Measurements from ENCODE around the gene LAMA2. TPM values are rescaled to one million over a fixed set of nuclear protein-coding genes. Genes with fewer than 3 reads are reported as not detected.

Gene LAMA2
- total and polyA plus RNA-seq, 2 of the 8 experiments (the other 6 are each of a cell fraction or from before 2014, with no cell fraction given) = 1.3 to 3.8 TPM

DNA sequence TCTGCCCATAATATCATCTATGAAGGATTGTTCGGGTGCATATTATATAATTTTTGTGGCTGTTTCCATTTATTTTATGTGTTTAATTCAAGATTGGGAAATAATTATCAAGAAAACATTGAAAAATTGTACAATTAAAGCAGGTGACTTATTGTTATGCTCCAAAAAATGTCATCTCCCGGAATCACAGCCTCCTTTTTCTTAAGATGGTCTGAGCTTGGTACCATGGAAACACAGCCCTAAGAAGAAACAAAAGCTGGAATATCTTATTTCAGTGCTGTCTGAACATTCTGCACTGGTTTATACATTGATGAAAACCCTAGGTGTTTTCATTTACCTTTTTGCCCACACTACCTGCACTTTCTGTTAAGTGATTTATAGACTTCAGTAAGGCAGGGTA, 459.9 kb downstream of the LAMA2 start (continued):
- TF ChIP-seq, protein P1, sequence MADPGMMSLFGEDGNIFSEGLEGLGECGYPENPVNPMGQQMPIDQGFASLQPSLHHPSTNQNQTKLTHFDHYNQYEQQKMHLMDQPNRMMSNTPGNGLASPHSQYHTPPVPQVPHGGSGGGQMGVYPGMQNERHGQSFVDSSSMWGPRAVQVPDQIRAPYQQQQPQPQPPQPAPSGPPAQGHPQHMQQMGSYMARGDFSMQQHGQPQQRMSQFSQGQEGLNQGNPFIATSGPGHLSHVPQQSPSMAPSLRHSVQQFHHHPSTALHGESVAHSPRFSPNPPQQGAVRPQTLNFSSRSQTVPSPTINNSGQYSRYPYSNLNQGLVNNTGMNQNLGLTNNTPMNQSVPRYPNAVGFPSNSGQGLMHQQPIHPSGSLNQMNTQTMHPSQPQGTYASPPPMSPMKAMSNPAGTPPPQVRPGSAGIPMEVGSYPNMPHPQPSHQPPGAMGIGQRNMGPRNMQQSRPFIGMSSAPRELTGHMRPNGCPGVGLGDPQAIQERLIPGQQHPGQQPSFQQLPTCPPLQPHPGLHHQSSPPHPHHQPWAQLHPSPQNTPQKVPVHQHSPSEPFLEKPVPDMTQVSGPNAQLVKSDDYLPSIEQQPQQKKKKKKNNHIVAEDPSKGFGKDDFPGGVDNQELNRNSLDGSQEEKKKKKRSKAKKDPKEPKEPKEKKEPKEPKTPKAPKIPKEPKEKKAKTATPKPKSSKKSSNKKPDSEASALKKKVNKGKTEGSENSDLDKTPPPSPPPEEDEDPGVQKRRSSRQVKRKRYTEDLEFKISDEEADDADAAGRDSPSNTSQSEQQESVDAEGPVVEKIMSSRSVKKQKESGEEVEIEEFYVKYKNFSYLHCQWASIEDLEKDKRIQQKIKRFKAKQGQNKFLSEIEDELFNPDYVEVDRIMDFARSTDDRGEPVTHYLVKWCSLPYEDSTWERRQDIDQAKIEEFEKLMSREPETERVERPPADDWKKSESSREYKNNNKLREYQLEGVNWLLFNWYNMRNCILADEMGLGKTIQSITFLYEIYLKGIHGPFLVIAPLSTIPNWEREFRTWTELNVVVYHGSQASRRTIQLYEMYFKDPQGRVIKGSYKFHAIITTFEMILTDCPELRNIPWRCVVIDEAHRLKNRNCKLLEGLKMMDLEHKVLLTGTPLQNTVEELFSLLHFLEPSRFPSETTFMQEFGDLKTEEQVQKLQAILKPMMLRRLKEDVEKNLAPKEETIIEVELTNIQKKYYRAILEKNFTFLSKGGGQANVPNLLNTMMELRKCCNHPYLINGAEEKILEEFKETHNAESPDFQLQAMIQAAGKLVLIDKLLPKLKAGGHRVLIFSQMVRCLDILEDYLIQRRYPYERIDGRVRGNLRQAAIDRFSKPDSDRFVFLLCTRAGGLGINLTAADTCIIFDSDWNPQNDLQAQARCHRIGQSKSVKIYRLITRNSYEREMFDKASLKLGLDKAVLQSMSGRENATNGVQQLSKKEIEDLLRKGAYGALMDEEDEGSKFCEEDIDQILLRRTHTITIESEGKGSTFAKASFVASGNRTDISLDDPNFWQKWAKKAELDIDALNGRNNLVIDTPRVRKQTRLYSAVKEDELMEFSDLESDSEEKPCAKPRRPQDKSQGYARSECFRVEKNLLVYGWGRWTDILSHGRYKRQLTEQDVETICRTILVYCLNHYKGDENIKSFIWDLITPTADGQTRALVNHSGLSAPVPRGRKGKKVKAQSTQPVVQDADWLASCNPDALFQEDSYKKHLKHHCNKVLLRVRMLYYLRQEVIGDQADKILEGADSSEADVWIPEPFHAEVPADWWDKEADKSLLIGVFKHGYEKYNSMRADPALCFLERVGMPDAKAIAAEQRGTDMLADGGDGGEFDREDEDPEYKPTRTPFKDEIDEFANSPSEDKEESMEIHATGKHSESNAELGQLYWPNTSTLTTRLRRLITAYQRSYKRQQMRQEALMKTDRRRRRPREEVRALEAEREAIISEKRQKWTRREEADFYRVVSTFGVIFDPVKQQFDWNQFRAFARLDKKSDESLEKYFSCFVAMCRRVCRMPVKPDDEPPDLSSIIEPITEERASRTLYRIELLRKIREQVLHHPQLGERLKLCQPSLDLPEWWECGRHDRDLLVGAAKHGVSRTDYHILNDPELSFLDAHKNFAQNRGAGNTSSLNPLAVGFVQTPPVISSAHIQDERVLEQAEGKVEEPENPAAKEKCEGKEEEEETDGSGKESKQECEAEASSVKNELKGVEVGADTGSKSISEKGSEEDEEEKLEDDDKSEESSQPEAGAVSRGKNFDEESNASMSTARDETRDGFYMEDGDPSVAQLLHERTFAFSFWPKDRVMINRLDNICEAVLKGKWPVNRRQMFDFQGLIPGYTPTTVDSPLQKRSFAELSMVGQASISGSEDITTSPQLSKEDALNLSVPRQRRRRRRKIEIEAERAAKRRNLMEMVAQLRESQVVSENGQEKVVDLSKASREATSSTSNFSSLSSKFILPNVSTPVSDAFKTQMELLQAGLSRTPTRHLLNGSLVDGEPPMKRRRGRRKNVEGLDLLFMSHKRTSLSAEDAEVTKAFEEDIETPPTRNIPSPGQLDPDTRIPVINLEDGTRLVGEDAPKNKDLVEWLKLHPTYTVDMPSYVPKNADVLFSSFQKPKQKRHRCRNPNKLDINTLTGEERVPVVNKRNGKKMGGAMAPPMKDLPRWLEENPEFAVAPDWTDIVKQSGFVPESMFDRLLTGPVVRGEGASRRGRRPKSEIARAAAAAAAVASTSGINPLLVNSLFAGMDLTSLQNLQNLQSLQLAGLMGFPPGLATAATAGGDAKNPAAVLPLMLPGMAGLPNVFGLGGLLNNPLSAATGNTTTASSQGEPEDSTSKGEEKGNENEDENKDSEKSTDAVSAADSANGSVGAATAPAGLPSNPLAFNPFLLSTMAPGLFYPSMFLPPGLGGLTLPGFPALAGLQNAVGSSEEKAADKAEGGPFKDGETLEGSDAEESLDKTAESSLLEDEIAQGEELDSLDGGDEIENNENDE (IDR thresholded peaks at IDR 0.05; ENCODE audit: insufficient replicate concordance, low read length) = no peak
- TF ChIP-seq TCF12 (IDR thresholded peaks at IDR 0.05; ENCODE audit: low read depth, low read length) = no peak
- no peak for TF ChIP-seq SRF (IDR thresholded peaks at IDR 0.05; ENCODE audit: low read depth, low read length)
- TF ChIP-seq POU5F1 (IDR thresholded peaks at IDR 0.05; ENCODE audit: low read depth, low read length) = no peak
- TF ChIP-seq, protein P2, sequence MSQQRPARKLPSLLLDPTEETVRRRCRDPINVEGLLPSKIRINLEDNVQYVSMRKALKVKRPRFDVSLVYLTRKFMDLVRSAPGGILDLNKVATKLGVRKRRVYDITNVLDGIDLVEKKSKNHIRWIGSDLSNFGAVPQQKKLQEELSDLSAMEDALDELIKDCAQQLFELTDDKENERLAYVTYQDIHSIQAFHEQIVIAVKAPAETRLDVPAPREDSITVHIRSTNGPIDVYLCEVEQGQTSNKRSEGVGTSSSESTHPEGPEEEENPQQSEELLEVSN (IDR thresholded peaks at IDR 0.05) = no peak
- TF ChIP-seq KDM1A (IDR thresholded peaks at IDR 0.05; ENCODE audit: borderline replicate concordance, low read length) = no peak
- no peak for TF ChIP-seq JUN (IDR thresholded peaks at IDR 0.05; ENCODE audit: low read depth, low read length)
- TF ChIP-seq PHF8 (conservative IDR thresholded peaks at IDR 0.05; ENCODE audit: low read depth, low read length) = no peak
- no peak for TF ChIP-seq BCL11A (IDR thresholded peaks at IDR 0.05; ENCODE audit: low read depth in 2 of 2, low read length in 2 of 2)
- TF ChIP-seq SP1 (IDR thresholded peaks at IDR 0.05; ENCODE audit: low read depth, low read length) = no peak
- no peak for TF ChIP-seq CBX5 (IDR thresholded peaks at IDR 0.05; ENCODE audit: low read depth, low read length)
